ENCODE results near the gene MZB1.

Gene MZB1

GRCh38 chr5:139344177-139344576 is 45.5 kb downstream of the MZB1 start:
- TF ChIP-seq, protein P1, sequence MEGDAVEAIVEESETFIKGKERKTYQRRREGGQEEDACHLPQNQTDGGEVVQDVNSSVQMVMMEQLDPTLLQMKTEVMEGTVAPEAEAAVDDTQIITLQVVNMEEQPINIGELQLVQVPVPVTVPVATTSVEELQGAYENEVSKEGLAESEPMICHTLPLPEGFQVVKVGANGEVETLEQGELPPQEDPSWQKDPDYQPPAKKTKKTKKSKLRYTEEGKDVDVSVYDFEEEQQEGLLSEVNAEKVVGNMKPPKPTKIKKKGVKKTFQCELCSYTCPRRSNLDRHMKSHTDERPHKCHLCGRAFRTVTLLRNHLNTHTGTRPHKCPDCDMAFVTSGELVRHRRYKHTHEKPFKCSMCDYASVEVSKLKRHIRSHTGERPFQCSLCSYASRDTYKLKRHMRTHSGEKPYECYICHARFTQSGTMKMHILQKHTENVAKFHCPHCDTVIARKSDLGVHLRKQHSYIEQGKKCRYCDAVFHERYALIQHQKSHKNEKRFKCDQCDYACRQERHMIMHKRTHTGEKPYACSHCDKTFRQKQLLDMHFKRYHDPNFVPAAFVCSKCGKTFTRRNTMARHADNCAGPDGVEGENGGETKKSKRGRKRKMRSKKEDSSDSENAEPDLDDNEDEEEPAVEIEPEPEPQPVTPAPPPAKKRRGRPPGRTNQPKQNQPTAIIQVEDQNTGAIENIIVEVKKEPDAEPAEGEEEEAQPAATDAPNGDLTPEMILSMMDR (IDR thresholded peaks at IDR 0.05; ENCODE audit: control extremely low read depth, extremely low read depth, low read depth, missing control alignments) = no peak
- ChIA-PET POLR2A (no interaction called here), CTCF (interaction anchor here (1.4 kb wide), 1 partner anchor 10 kb away, joined by 4 read pairs; no protein-coding TSS in a partner anchor)
- no peak for DNase-seq (ENCODE audit: extremely low spot score)

- POLR2A ChIA-PET = no interaction called here
Observed at GRCh38 chr5:139343476-139343875, 46.2 kb downstream of the MZB1 start.

DNA sequence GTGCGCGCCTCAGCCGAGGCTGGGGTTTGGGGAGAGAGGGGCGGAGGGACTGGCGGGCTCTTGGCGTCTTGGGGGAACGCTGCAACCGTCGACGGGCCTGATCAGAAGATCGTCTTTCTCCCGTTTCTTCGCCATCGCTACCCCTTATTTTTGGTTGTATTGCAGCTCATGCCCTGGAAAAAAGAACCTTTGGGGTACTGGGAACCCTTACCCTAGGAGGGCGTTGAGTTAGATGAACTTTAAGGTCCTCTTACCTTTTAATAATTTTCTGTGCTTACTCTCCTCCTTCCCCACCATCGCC is 47.3 kb downstream of the MZB1 start:
- POLR2A ChIA-PET = interaction anchor here (0.5 to 1.6 kb wide), 10 partner anchors 10 to 137 kb away, joined by 3 to 7 read pairs (median 3); partner anchors contain the start of gene PROB1
- TF ChIP-seq, protein P1 (IDR thresholded peaks at IDR 0.05; ENCODE audit: control extremely low read depth, extremely low read depth, low read depth, missing control alignments) = no peak
- CTCF ChIA-PET = interaction anchor here (0.8 to 3.0 kb wide), 19 partner anchors 8 to 767 kb away, joined by 3 to 25 read pairs (median 5); partner anchors contain the start of genes HSPA9 and MZB1
- DNase-seq (ENCODE audit: extremely low spot score) = peak; percentile 87

More at GRCh38 chr5:139343476-139343875, 46.2 kb downstream of the MZB1 start:
- CTCF ChIA-PET = interaction anchor here (1.4 kb wide), 1 partner anchor 11 kb away, joined by 4 read pairs; no protein-coding TSS in a partner anchor
- TF ChIP-seq, protein P1 (IDR thresholded peaks at IDR 0.05; ENCODE audit: control extremely low read depth, extremely low read depth, low read depth, missing control alignments) = no peak
- no peak for DNase-seq (ENCODE audit: extremely low spot score)

DNA sequence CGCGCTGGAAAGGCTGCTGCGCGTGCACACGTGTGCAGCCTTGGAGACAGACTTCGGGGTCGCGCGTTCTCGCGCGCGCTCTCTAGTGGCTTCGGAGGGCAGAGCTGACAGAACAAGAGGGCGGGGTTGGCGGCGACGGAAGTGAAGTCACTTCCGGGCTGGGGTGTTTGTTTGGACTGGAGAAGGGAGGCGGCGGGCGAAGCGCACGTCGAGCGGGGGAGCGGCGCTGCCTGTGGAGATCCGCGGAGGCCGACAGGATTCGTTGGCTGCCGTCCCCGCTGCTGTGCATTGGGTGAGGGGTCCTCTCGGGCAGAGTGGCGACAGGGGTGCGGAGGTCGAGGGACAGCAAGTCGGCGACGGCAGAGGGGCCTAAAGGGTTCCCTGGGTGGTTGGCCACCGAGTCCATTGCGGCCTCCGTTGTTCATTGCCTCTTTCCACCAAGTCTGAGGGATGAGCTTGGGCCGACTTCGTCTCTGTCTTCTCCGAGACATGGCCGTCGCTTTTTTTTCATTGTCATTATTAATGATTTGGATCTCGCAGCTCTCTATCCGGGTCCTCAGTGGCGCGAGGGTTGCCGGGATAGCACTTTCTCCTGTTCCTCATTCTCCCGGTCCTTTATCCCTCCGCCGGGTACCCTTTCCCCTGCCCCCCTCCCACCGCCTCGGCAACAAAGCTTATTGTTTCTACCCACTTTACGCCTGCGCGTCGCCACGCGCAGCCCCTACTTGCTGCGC is 47.9 kb downstream of the MZB1 start, which contains the start of gene PAIP2:
Gene PAIP2 (plus strand): TSS at position 166 of the 734 bp plus-strand sequence. CDS start 21,931 bp downstream, outside the sequence.
- CTCF ChIA-PET = interaction anchor here (0.7 to 3.0 kb wide), 22 partner anchors 8 to 766 kb away, joined by 3 to 25 read pairs (median 4); partner anchors contain the start of genes HSPA9 and MZB1
- POLR2A ChIA-PET = interaction anchor here (0.5 to 1.6 kb wide), 11 partner anchors 10 to 136 kb away, joined by 3 to 7 read pairs (median 3); partner anchors contain the start of gene PROB1
- DNase-seq (ENCODE audit: extremely low spot score) = peak; percentile 95
- TF ChIP-seq, protein P1 (IDR thresholded peaks at IDR 0.05; ENCODE audit: control extremely low read depth, extremely low read depth, low read depth, missing control alignments) = peak; percentile 85

- POLR2A ChIA-PET = interaction anchor here (1.0 to 1.6 kb wide), 4 partner anchors 11 to 86 kb away, joined by 3 to 6 read pairs (median 4); no protein-coding TSS in a partner anchor
- no peak for DNase-seq (ENCODE audit: extremely low spot score)
- TF ChIP-seq, protein P1 (IDR thresholded peaks at IDR 0.05; ENCODE audit: control extremely low read depth, extremely low read depth, low read depth, missing control alignments) = no peak
- CTCF ChIA-PET = interaction anchor here (1.0 to 3.0 kb wide), 15 partner anchors 9 to 292 kb away, joined by 3 to 25 read pairs (median 6); partner anchors contain the start of gene MZB1
Observed at GRCh38 chr5:139341187-139341688, 48.5 kb downstream of the MZB1 start.

DNA sequence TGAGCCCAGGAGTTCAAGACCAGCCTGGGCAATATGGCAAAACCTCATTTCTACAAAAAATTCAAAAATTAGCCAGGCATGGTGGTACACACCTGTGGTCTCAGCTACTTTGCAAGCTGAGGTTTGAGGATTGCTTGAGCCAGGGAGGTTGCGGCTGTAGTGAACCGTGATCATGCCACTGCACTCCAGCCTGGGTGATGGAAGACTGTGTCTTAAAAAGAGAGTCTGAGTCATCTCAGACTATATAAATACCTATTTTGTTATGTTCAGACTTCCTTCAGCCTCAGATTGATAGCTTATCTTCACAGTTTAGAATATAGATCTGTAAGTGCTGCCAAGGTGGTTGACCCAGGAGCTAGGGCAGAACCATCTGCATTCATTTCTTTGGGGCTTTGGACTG is 49.7 kb downstream of the MZB1 start:
- TF ChIP-seq, protein P1 (IDR thresholded peaks at IDR 0.05; ENCODE audit: control extremely low read depth, extremely low read depth, low read depth, missing control alignments) = no peak
- DNase-seq (ENCODE audit: extremely low spot score) = no peak
- ChIA-PET POLR2A (no interaction called here), CTCF (interaction anchor here (0.9 to 3.0 kb wide), 10 partner anchors 8 to 66 kb away, joined by 3 to 25 read pairs (median 4); partner anchors contain the start of gene MZB1)
